Thyroid gland (tissue), 4 donors: Measurements from ENCODE around the gene ACP6.

Experiments used
- CTCF ChIP-seq, 6 experiments: fragments of 200-600 bp in 3 of 6; fragments of 450-650 bp in 3 of 6; sonication (generic) in 3 of 6; IDR thresholded peaks; one replicate each; pipeline ENCODE4 v1.5.1; 2016 to 2019; ENCODE audit warnings: antibody characterized with exemption in 6 of 6, mild to moderate bottlenecking in 2 of 6, inconsistent platforms in 1 of 6, moderate library complexity in 1 of 6
- POLR2A ChIP-seq, 2 donors: fragments of 450-650 bp; IDR thresholded peaks; one replicate each; pipeline ENCODE4 v1.6.1; 2017; ENCODE audit warnings: antibody characterized with exemption in 2 of 2, mild to moderate bottlenecking in 2 of 2, moderate library complexity in 1 of 2

DNA sequence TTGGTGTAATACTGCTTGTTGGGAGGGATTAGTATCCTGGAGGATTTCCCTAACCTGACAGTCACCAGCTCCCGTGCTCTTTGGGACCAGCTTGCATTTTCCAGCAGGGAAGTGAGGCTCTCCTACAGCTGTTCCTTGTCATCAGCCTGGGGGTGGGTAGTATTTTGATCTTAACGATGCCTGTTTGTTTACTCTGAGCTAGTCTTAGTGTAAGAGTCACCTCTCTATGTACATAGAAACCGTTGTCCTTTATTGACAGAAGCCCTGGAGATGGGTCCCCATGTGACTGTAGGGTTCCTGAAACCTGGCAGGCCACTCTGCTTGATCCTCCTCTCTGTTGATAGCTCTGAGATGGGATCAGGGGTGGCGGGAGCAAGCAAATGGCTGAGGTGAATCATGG is 58.0 kb downstream of the ACP6 start:
- TF ChIP-seq CTCF (IDR thresholded peaks at IDR 0.05) = no peak
- TF ChIP-seq POLR2A (IDR thresholded peaks at IDR 0.05) = no peak
